Measurements from ENCODE around the gene HYI. TPM values are rescaled to one million over a fixed set of nuclear protein-coding genes. Genes with fewer than 3 reads are reported as not detected.

The HYI gene
- total RNA-seq, 3 donors from 2014 or later (not counting 1 experiment from before 2014, with no cell fraction given): 7.0 to 14.2 (median 8.6) TPM

DNA sequence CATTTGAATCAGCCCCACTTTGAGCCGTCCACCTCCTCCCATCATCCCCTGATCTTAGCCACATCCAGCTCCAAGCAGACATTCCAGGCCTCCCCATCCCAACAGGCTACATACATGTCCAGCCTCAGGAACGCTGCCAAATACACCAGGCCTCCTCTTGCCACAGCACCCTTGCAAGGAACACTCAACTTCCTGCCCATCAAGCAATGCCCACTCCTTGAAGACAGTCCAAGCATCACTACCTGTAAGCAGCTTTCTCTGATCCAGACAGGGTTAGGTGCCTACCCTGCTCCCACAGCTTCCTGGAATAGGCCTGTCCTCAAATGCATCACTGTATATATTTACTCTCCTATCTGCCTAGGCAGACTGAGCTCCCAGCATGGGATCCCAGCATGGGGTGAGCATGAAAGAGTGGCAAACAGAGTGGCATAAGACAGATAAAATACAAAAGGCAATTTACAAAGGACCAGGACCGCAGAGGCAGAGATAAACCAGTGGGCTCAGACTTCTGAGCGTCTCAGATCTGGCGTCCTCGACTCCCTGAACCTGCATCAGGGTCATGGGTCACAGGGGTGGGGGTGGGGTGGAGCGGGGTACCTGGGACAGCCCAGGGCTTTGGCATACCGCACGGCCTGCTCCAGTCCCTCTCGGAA lies 816 bp downstream of the HYI start:
- H3K4me3 Mint-ChIP-seq: peak overlapping the region; percentile 90
- H3K9me3 Mint-ChIP-seq: no peaks in the 10 kb centered on the region
- H3K4me3 ChIP-seq (ENCODE audit: low read length): peak overlapping the region; percentile 15
- no peaks in the 10 kb centered on the region for H3K27me3 ChIP-seq (ENCODE audit: control insufficient read depth, insufficient read depth, low read length)
- DNase-seq (peak in 1 of 2 donors; percentile 41), ATAC-seq (peak in 1 of 3 donors; percentile 19)
- H3K27ac ChIP-seq (ENCODE audit: low read length): peak overlapping the region; percentile 44
- peak overlapping the region; percentile 66 to 74 for H3K27ac Mint-ChIP-seq
- intact Hi-C loops (cut with micrococcal nuclease): no loop called here
- H3K9me3 ChIP-seq (ENCODE audit: control insufficient read depth, insufficient read depth, low read length): no peaks in the 10 kb centered on the region
- H3K4me1 Mint-ChIP-seq: peaks cover 20 to 21% of the 10 kb centered on the region in 2 donors
- H3K27me3 Mint-ChIP-seq (ENCODE audit: low read depth in 2 of 2): peaks cover 16 to 25% of the 10 kb centered on the region in 2 donors
- TF ChIP-seq, protein P1, sequence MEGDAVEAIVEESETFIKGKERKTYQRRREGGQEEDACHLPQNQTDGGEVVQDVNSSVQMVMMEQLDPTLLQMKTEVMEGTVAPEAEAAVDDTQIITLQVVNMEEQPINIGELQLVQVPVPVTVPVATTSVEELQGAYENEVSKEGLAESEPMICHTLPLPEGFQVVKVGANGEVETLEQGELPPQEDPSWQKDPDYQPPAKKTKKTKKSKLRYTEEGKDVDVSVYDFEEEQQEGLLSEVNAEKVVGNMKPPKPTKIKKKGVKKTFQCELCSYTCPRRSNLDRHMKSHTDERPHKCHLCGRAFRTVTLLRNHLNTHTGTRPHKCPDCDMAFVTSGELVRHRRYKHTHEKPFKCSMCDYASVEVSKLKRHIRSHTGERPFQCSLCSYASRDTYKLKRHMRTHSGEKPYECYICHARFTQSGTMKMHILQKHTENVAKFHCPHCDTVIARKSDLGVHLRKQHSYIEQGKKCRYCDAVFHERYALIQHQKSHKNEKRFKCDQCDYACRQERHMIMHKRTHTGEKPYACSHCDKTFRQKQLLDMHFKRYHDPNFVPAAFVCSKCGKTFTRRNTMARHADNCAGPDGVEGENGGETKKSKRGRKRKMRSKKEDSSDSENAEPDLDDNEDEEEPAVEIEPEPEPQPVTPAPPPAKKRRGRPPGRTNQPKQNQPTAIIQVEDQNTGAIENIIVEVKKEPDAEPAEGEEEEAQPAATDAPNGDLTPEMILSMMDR (IDR thresholded peaks at IDR 0.05): no peak
- WGBS (ENCODE audit: insufficient coverage): 42% methylated on average over 10 of the region's 10 CpGs
- H3K4me1 ChIP-seq (ENCODE audit: control insufficient read depth, insufficient read depth, low read length): peaks cover 13% of the 10 kb centered on the region
- peaks cover 23% of the 10 kb centered on the region for H3K36me3 ChIP-seq (ENCODE audit: control insufficient read depth, insufficient read depth, low read length)
- peaks cover 8% of the 10 kb centered on the region for H3K36me3 Mint-ChIP-seq

DNA sequence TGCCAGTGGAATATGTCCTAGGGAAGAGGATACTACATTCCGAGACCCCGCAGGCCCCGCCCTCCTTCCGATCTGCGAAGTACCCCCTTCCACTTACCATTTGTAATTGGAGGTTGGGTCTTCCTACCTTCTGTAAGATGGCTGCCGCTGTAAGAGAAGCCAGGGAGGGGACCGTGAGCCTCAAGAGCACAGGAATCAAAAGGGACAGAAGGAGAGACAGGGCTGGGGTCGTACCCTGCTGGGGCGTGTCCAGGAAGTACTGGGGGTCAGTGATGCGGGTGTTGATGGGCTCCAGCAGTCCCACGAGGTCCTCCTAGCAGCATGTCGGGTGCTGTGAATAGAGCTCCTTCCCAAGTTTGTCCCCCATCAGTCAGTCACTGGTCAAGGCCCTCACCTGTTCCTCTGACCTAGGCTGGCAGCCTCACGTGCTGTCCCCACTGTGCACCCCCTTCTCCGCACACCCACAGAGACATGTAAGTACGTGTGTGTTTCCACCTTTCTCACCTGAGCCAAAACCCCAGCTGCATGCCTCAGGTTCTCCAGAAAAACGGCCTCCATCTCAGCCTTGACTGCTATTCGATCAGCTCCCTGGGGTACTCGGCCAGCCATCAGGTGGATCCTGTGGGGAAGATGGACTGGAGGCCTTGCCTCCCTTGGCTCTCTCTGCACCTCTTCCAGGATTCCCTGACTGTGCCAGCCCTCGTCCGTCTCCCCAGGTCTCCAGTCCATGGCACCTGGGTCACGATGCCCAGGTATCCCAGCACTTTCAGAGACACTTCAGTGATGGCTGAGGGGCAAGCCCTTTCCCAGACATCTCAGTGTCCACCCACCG lies 1.8 kb downstream of the HYI start:
- DNase-seq (no peak), ATAC-seq (no peak)

DNA sequence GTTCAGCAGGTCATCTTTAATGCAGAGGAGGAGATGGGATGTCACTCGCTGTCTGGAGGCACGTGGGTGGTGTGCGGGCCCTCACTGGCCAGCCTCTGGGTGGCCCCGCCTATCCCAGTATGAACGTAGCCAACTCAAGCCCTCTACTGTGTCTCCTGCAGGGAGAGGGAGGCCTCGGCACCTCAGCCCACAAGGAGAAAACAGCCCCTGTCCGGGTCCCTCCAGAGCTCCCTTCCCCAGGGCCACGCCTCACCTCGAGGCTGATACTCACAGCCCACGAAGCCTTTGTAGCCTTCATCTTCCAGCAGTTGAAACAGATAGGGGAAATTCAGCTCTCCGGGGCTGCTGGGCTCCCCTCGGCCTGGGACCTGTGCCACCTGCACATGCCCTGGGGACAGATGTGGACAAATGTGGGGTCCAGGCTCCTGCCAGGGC lies 2.6 kb downstream of the HYI start:
- TF ChIP-seq, protein P1 (IDR thresholded peaks at IDR 0.05): no peak
- 85% methylated on average over 12 of the region's 12 CpGs for WGBS (ENCODE audit: insufficient coverage)
- H3K27me3 Mint-ChIP-seq (ENCODE audit: low read depth in 2 of 2): peaks cover 5 to 10% of the 10 kb centered on the region in 2 donors
- Histone ChIP-seq H3K4me1 (ENCODE audit: control insufficient read depth, insufficient read depth, low read length) (peaks cover 13% of the 10 kb centered on the region), H3K9me3 (ENCODE audit: control insufficient read depth, insufficient read depth, low read length) (no peaks in the 10 kb centered on the region), H3K27ac (ENCODE audit: low read length) (no peak overlapping the region), H3K4me3 (ENCODE audit: low read length) (no peak overlapping the region), H3K27me3 (ENCODE audit: control insufficient read depth, insufficient read depth, low read length) (no peaks in the 10 kb centered on the region), H3K36me3 (ENCODE audit: control insufficient read depth, insufficient read depth, low read length) (peaks cover 40% of the 10 kb centered on the region)
- intact Hi-C loops (cut with micrococcal nuclease): no loop called here
- ATAC-seq: no peak
- no peak overlapping the region for H3K4me3 Mint-ChIP-seq
- H3K36me3 Mint-ChIP-seq: peaks cover 8% of the 10 kb centered on the region
- no peaks in the 10 kb centered on the region for H3K9me3 Mint-ChIP-seq
- H3K27ac Mint-ChIP-seq: peak overlapping the region in 1 of 2 donors; percentile 63
- peaks cover 20 to 21% of the 10 kb centered on the region in 2 donors for H3K4me1 Mint-ChIP-seq
- DNase-seq: no peak

More for the DNA sequence above, 1.8 kb downstream of the HYI start:
- 95% methylated on average over 17 of the region's 22 CpGs for WGBS (ENCODE audit: insufficient coverage)
- Histone ChIP-seq H3K27ac (ENCODE audit: low read length) (no peak overlapping the region), H3K4me3 (ENCODE audit: low read length) (no peak overlapping the region), H3K4me1 (ENCODE audit: control insufficient read depth, insufficient read depth, low read length) (peaks cover 13% of the 10 kb centered on the region), H3K9me3 (ENCODE audit: control insufficient read depth, insufficient read depth, low read length) (no peaks in the 10 kb centered on the region), H3K36me3 (ENCODE audit: control insufficient read depth, insufficient read depth, low read length) (peaks cover 33% of the 10 kb centered on the region), H3K27me3 (ENCODE audit: control insufficient read depth, insufficient read depth, low read length) (no peaks in the 10 kb centered on the region)
- Mint-ChIP-seq H3K27ac (peak overlapping the region; percentile 66 to 74), H3K36me3 (peaks cover 8% of the 10 kb centered on the region), H3K9me3 (no peaks in the 10 kb centered on the region), H3K4me3 (peak overlapping the region; percentile 90), H3K27me3 (ENCODE audit: low read depth in 2 of 2) (peaks cover 10 to 18% of the 10 kb centered on the region in 2 donors), H3K4me1 (peaks cover 20 to 21% of the 10 kb centered on the region in 2 donors)
- intact Hi-C loops (cut with micrococcal nuclease): no loop called here
- TF ChIP-seq, protein P1 (IDR thresholded peaks at IDR 0.05): no peak

All from natural killer cell (primary cell).